GM21360 (cell line): ENCODE data around the gene CFAP141.
"Not testable (repeated sequence)": the region's sequence is repeated elsewhere in the genome, so short reads cannot be mapped to it uniquely, and the experiment has no call there.

Source experiments
- ATAC-seq: cut with Tn5 transposase; IDR thresholded peaks from one replicate; pipeline ENCODE4 v1.9.1; 2021; ENCODE audit warnings: mild to moderate bottlenecking, moderate library complexity; ENCODE audit not compliant: unreplicated experiment

The CFAP141 gene

DNA sequence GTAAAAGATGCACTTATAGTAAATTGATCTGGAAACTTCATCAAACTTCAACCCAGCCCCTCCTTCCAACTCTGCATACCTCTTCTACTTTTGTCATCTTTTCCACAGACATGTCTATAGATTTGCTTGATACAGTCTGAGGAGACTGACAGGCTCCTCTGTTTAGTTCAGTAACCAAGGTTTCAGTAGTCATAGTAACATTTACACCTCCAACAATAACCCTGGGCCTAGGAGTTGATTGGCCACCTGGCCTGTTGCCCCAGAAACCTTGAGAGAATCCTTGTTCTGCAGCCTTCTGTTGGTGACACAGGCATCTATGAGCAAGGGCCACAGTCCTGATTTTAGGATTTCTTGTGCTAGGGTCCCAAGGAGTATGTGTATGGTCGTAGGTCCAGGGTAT lies at the start of gene CFAP141:
Gene CFAP141, minus strand, starts transcription at position 138 of the 400 bp plus-strand sequence. Its CDS starts 26 bp downstream, at position 112.
- no peak for ATAC-seq

DNA sequence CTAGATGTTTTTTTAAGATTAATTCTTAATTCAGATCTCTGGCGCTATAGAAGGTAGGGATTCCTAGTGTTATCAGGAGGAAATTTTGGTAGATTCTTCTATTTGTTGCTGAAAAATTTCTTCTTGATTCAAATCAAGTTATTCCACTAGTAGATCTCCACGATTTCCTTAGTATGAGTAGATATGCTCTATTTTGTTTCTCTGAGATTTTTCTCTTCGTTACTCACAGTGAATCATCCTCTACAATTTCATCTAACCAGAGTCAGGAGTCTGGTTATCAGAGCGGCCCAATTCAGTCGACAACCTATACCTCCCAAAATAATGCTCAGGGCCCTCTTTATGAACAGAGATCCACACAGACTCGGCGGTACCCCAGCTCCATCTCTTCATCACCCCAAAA lies 47.5 kb upstream of the CFAP141 start:
- no peak for ATAC-seq

DNA sequence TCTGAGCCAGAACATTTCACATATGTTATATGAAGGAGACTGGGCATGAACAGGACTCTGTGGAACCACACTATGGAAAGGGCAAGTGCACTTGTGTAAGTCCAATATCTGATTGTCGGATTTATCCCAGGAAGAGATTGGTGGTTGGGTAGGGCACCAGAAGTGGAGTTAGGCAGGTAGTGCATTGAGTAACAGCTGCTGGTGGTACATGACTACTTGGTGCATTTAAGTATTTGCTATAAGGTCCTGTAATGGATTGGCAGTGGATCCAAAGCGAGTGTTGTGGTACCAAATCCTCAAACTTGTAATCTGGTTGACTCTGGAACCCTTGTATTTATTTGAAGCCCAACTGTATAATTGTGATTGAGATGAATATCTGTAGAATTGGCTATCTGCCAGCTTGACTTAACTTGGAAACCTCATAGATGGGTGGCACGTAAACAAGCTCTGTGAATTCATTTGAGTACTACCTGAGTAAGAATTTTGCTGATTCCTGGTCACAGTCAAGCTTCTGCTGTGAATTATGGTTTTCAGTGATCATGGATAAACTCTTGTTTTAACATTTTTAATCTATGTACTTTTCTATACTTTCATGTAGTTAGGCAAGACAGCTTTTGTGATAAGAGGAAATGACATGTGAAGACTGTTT lies 35.7 kb upstream of the CFAP141 start:
- ATAC-seq, result no peak

DNA sequence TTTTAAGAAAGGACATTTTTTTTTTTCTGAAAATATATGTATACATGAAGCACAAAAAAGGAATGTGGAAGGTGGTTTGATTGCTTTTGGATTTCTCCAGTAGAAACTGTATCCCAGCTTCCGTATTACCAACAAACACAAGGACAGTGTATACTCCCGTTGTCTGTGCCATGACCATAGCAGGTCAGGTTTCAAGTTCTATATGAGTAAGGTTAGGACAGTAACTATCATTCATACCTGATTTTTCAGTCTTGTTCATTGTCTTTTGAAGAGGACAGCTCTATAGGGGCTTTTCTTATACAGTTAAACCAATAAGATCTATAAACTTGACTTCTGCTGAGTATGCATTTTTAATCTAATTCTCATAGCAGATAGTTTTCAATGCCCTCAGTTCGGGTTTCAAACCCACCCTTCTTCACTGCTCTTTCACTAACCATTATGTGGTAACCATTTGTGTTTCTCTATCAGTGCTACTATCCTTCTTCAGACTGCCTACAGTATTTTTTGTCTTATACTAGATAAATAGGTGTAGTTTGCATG lies 34.2 kb upstream of the CFAP141 start:
- no peak for ATAC-seq

DNA sequence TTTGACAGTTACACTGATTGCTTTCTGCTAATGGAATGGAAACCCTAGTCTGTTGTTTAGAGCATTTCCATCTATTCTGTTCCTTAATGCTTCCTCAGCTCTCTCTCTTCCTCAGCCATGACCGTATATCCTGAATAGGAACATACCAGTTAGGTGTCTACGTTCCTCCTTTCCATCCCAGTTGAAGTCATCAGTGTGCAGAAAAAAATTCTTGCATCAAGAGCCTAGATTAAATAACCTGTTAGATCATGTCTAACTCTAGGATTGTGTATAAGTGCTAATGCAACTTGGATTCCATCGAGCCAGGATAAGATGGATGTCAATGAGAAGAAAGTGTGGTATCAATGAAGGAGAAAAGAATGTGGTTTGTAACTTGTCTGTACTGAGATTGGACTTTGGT lies 33.4 kb upstream of the CFAP141 start:
- ATAC-seq, result no peak

DNA sequence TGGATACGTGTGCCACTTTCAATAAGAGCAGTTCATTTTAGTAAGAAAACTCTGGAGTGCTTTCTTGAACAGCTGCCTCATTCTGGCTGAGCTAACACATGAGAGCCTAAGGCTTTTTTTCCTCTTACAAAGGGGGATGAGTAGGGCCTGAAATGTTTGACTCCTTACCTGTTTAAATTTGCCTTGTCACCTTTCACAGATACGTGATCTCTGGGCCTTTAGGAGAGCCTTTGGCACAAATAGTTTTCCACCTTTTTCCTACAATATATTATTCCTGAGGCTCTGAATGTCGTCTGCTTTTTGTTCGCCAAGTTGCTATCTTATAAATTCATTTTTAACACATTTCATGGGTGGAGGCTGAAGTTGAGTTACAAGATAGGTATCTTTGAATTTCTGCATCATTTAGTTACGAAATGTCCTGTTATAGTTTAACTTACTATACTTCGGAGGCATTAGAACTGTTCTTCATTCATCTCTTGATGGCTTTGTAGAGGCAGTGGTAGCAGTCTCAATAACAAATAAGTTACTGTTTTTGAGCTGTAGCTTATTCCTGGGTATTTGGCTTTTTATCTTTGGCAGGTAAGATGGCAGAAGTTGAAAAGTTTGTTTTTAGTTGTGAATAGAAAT lies 31.9 kb upstream of the CFAP141 start:
- no peak for ATAC-seq

DNA sequence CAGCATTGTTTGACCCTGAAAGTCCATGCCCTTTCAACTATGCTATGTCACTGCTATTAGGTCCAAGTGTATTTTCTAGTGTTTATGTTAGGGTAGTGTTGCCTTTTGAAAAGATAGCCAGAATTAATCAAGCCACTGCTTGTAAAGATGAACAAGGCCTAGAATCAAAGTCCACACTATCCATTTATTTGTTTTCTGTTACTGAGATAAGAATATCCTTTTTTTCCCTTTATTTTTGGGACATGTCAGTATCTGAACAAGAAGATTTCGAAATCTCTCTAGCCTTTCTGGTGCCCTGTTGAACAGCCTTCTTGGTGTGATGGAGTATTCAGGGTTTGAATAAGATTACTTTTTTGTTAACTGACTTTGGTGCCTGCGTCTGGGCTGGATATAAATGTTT lies 31.3 kb upstream of the CFAP141 start:
- ATAC-seq, result no peak

DNA sequence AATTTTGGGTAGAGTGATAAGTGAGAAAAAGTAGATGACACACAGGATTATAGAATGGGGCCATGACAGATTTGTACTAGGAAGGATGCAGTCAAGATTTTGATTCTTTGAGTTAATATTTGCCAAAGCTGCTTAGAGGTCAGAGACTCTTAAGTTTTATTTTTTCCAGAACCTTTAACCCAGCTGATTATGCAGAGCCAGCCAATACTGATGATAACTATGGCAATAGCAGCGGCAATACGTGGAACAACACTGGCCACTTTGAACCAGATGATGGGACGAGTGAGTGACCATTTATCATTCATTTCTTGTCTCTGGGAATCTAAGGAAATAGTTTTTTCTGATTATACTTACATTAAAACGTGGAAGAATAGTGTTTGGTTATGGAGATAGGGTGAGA lies 30.7 kb upstream of the CFAP141 start:
- no peak for ATAC-seq

DNA sequence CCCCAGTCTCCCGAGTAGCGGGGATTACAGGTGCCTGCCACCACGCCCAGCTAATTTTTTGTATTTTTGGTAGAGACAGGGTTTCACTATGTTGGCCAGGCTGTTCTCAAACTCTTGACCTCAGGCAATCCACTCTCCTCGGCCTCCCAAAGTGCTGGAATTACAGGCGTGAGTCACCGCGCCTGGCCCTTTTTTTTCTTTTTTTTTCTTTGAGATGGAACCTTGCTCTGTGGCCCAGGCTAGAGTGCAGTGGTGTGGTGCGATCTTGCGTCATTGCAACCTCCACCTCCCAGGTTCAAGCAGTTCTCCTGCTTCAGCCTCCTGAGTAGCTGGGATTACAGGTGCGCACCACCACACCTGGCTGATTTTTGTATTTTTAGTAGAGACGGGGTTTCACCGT lies 27.0 kb upstream of the CFAP141 start:
- not testable (repeated sequence) for ATAC-seq

DNA sequence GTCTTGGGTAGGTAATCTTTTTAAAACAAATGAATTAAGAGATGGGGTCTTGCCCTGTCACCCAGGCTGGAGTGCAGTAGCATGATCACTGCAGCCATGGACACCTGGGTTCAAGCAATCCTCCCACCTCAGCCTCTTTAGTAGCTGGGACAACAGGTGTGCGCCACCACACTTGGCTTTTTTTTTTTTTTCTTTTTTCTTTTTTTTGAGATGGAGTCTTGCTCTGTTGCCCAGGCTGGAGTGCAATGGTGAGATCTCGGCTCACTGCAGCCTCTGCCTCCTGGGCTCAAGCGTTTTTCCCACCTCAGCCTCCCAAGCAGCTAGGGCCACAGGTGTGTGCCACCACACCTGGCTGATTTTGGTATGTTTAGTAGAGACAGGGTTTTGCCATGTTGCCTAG lies 25.0 kb upstream of the CFAP141 start:
- ATAC-seq, result not testable (repeated sequence)

DNA sequence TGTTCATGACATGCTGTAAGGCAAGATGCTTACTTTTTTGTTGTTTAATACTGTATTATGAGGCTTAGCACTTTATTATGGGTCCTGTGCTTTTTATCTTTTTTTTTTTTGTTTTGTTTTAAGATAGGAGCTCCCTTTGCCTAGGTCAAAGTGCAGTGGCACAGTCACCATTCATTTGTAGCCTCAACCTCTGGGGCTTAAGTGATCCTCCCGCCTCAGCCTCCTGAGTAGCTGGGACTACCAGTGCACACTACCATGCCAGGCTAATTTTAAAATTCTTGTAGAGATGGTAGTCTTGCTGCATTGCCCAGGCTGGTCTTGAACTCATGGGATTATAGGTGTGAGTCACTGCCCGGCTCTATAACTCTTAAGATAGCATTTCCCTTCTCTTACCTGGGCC lies 19.2 kb upstream of the CFAP141 start:
- ATAC-seq, result no peak

DNA sequence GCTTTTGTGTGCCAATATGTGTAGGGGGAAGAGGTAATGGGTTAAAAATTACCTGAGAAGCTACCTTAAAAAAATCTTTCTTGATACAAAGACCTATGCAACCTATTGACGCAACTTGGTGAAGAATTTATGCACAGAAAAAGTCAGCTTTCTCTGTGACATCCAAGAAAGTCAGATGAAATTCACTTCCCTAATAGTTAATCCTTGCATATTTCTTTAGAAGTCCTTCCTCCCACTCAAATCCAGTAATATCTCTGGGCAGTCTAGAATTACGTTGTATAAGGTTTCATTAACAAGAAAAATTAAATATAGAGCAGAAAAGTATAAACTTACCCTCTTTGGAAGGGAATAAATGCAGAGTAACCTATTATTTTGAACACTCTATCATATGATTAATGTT lies 17.5 kb upstream of the CFAP141 start:
- no peak for ATAC-seq

DNA sequence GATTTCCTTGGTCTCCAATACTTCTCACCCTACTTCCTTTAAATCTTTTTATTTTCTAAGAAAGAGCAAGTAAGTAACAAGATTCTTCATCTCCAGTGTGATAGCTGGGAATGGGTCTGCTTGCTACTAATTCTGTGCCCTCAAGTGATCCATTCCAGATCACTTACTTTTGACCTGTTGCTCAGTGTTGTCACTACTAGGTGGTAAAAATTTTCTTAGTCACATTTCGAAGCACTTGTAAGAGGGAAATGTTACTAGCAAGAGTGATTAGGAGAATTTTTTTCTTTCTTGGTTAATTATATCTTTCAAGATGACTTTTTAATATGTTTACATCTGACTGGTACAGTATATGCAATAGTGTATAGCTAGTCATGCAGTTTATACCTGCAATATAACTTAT lies 16.8 kb upstream of the CFAP141 start:
- no peak for ATAC-seq

DNA sequence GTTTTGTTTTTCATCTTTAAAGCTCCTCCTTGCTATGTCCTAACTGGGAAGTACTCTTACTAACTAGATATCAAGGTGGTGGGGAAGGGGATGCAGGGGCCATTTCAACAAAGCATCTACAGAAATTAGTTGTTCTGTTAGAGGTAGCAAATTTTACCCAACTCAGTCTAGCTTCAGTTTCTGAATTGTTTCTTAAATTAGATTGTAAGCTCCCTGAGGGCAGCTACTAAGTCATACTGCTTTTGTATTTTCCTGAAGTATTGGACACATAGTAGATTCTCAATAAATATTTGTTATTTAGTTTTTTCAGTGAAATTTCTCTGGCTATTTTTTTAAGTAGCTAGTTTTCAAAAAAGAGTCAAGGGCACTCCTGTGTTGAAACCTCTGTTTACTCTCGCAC lies 16.4 kb upstream of the CFAP141 start:
- ATAC-seq, result no peak

DNA sequence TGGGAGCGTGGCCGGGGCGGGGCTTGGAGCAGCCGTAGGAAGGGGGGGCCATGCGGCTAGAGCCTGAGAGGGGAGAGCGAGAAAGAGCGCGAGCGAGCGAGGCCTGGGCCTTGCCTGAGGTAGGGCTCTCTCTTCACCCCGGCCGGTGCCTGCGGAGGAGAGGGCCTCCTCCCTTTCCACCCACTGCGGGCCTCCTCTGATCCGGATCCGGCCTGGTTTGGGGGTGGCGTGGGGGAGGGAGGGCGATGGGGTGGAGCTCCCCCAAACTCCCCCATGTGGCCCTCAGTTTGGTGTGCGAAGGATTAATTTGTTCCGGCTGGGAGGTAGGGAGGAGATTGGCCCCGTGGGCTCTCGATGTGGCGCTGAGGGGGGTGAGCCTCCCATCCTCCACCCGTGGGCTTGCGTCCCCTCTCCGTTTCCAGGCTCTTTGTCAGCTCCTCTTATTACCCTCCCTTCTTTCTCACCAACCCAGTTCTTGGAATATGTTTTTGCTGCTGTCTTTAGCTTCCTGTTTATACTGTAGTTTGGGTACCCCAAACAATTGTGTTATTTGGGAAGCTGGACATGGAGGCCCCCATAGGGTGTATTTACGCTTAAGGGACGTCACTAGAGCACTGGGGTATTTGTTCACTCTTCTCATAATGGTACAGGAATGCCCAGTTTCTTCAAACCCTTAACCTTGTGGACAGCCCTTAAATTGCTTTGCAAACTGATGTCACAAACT lies 15.3 kb upstream of the CFAP141 start:
- no peak for ATAC-seq

DNA sequence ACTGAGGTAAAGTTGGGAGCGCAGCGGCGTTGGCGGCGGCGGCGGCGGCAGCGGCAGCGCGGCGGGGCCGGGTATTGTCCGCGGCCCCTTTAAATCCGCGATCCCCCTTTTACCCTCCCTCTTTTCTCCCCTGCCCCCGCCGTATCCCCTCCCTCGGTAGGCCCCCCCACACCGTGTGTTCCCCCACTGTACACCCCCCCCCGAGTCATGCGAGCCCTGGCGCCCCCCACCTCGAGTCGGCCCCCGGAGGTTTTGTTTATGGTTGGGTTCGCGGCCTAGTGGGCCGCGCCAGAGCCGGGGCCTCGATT lies 14.8 kb upstream of the CFAP141 start:
- no peak for ATAC-seq

DNA sequence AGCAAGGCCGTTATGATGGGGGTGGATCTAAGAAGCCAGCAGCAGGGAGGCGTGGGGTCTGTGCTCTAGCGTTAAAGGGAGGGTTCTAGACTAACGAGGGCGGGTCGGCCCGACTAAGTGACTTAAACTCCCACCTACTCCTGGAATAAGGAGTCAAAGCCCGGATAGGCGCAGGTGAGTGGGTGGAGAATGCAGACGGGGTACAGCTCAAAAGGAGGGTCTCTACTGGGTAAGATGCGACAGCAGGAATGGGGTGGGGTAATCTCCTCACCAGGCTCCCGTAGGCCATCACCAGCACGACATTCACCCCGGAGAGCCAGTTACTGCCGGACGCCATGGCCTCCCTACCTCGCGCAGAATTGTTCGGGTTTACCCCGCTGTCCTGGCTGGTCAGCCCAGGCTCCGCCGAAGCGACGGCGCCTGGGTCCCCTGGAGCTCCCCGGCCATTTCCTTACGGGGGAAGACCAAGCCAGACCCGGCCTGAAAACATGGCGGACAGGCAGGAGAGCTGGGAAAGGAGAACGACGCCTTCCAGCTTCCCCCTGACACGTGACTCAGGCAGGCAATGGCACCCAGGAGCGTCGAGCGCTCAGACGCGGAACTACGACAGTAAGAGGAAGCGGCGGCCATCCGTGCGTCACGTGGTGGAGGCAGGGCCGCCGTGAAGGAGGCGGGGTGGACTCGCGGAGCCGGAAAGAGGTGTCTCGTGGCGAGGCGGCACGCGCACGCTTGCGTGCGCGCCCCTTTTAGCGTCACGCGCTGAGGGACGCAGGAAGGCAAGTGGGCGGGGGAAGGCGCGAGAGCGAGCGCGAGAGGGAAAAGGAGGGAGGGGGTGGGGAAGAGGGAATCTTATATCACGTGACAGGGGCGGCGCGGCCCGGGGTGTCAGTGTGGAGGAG lies 14.2 kb upstream of the CFAP141 start, which contains the start of gene UBAP2L:
Gene UBAP2L, plus strand, starts transcription at position 885 of the 899 bp plus-strand sequence. CDS start 4,169 bp downstream, outside the sequence.
- ATAC-seq, result peak; percentile 86

DNA sequence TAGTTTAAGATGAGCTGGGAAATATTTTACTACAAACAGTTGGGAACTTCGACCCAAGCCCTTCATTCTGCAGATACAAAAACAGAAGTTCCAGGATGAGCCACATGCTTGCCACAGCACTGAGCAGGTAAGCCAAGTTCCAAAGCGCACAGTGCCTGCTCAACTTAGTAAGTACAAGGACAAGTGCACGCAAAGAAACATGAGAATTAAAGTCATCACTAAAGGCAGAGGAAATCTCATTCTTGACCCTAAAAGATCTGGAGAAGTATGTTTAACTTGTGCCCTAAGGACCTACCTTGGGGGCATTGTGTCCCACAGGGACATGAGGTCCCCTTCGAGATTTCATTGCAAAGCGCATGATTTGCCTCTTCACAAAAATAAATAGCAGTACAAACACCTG lies 13.4 kb upstream of the CFAP141 start:
- ATAC-seq, result no peak

DNA sequence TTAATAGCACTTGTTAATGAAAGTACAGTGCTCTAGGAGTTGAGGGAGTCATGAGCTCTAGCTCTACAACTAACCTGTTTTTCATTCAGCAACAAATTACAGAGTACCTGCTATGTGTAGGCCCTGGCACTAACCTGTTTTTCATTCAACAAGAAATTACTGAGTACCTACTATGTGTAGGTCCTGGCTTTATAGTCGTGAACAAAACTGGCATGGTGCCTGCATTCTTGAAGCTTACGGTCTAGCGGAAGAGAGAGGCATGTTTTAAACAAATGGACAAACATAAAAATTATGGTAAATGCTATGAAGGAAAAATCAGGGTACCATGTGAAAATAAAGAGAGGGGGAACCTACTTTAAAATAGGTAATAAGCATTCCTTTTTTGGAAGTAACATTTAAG lies 12.4 kb upstream of the CFAP141 start:
- ATAC-seq, result no peak

DNA sequence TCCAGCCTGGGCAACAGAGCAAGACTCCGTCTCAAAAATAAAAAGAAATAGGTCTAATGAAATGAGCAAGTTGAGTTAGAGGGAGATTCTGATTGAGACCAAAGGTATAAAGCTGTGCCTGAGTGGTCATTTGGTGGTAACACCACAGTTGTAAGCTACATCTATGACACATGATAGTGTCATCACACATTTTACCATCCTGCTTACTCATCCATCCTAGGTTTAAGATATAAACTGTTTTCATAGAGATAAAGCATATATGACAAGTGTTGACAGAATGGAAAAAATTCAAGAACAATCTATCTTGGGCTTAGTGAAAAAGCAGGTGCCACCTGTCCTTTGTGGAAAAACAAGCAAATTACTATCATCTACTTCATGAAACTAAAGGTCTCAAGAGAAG lies 7.1 kb upstream of the CFAP141 start:
- no peak for ATAC-seq

DNA sequence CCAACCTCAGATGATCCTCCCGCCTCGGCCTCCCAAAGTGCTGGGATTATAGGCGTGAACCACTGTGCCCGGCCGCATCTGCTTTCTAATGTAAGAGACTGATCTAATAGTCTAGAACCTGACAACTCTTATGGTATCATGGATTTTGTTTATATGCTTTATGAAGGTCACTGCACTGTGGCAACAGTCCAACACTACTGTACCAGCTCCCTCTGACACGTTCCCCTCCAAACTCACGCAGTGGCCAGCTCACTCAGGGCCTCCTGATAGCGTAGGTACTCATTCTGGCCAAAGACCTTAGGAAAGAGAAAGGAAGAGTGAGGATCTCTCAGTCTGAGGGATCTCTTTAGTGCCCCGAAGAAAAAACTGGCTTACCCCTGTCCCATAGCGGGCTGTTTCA lies 6.0 kb upstream of the CFAP141 start:
- no peak for ATAC-seq
